Panc1 (cell line): Measurements from ENCODE around the gene TRH. TPM values are rescaled to one million over a fixed set of nuclear protein-coding genes. Genes with fewer than 3 reads are reported as not detected.

Experiments used
- ATAC-seq: fragments of 200-7000 bp; cut with Tn5 transposase; 2 replicates; pipeline ENCODE4 v1.9.1; 2020; ENCODE audit warnings: mild to moderate bottlenecking, moderate library complexity
- BruUV-seq: library from RNA; stranded (reverse); fragments of 400-500 nt; replicated peaks from 2 replicates; lab custom pipeline; 2021; lab: Mats Ljungman, UMichigan
- CTCF ChIA-PET: fragments of 300-600 bp; sonication (Branson Sonifier 250); formaldehyde crosslinking; loops from one replicate; lab custom pipeline; 2022; ENCODE audit warnings: antibody characterized with exemption; lab: Charles Lee
- POLR2A ChIA-PET: fragments of 300-600 bp; sonication (Branson Sonifier 250); formaldehyde crosslinking; loops from one replicate; lab custom pipeline; 2022; ENCODE audit warnings: antibody characterized with exemption; lab: Charles Lee
- DNase-seq: peaks from one replicate; pipeline ENCODE4 v3.0.0-alpha.2; 2010; ENCODE audit warnings: low read depth, low spot score
- H3K27ac ChIP-seq: 2 replicates; pipeline ENCODE4 v1.5.1; 2011; ENCODE audit warnings: mild to moderate bottlenecking, low read length, inconsistent platforms
- H3K27me3 ChIP-seq: fragments of 200-500 bp; sonication (Bioruptor generic); 2 replicates; pipeline ENCODE4 v1.6.0; 2014; ENCODE audit warnings: low read length, inconsistent platforms; ENCODE audit not compliant: control insufficient read depth, insufficient read depth
- H3K36me3 ChIP-seq: fragments of 200-500 bp; sonication (Bioruptor generic); 2 replicates; pipeline ENCODE4 v1.5.1; 2014; ENCODE audit warnings: inconsistent platforms, mild to moderate bottlenecking, low read length, moderate library complexity; ENCODE audit not compliant: control insufficient read depth, insufficient read depth
- H3K4me1 ChIP-seq: 2 replicates; pipeline ENCODE4 v1.5.1; 2011; ENCODE audit warnings: inconsistent platforms, mild to moderate bottlenecking, low read length, moderate library complexity; ENCODE audit not compliant: control insufficient read depth, insufficient read depth
- H3K4me3 ChIP-seq, 2 experiments: 2 replicates each; pipeline ENCODE4 v1.5.1; 2011 to 2012; ENCODE audit warnings: low read depth in 2 of 2, low read length in 2 of 2, mild to moderate bottlenecking in 2 of 2, inconsistent platforms in 1 of 2, moderate library complexity in 1 of 2
- H3K9me3 ChIP-seq: fragments of 200-500 bp; sonication (Bioruptor generic); 2 replicates; pipeline ENCODE4 v1.5.1; 2014; ENCODE audit warnings: low read depth, mild to moderate bottlenecking, inconsistent platforms, low read length, moderate library complexity; ENCODE audit not compliant: control insufficient read depth, insufficient read depth
- POLR2AphosphoS5 ChIP-seq: IDR thresholded peaks from 2 replicates; pipeline ENCODE4 v1.6.1; 2012; ENCODE audit warnings: mild to moderate bottlenecking, low read depth, low read length, moderate library complexity
- SIN3A ChIP-seq: IDR thresholded peaks from 2 replicates; pipeline ENCODE4 v1.6.1; 2012; ENCODE audit warnings: low read depth, mild to moderate bottlenecking, low read length, moderate library complexity, borderline replicate concordance; ENCODE audit not compliant: insufficient read depth
- TCF7L2 ChIP-seq: IDR thresholded peaks from 2 replicates; pipeline ENCODE4 v1.6.1; 2011; ENCODE audit warnings: mild to moderate bottlenecking, low read depth, low read length, inconsistent platforms
- in situ Hi-C: cut with HindIII; loops from 2 replicates; pipeline ENCODE4 v1.10.0; 2016; ENCODE audit warnings: low sequenced_read_pairs, low pct_unique_long_range_greater_than_20kb
- intact Hi-C: fragments of 100-400 bp; cut with micrococcal nuclease; formaldehyde crosslinking; loops from one replicate; pipeline ENCODE4 v1.10.0; 2022; ENCODE audit not compliant: unreplicated experiment
- total RNA-seq: library from RNA; stranded (reverse); gene quantifications from one replicate; pipeline ENCODE4 v1.2.1, GENCODE V29; 2021; ENCODE audit not compliant: unreplicated experiment
- TF ChIP-seq, protein P1 (sequence below): fragments of 450-650 bp; IDR thresholded peaks from 2 replicates; pipeline ENCODE4 v1.5.1; 2017; ENCODE audit warnings: mild to moderate bottlenecking
- TF ChIP-seq, protein P2 (sequence below), 2 experiments: IDR thresholded peaks; 2 replicates each; pipeline ENCODE4 v1.6.1; 2011 to 2012; ENCODE audit warnings: low read depth in 2 of 2, control low read depth in 1 of 2, low read length in 1 of 2, mild to moderate bottlenecking in 1 of 2, moderate library complexity in 1 of 2; ENCODE audit not compliant: insufficient read depth in 1 of 2

The TRH gene
- total RNA-seq, 1 experiment from 2014 or later: not detected

DNA sequence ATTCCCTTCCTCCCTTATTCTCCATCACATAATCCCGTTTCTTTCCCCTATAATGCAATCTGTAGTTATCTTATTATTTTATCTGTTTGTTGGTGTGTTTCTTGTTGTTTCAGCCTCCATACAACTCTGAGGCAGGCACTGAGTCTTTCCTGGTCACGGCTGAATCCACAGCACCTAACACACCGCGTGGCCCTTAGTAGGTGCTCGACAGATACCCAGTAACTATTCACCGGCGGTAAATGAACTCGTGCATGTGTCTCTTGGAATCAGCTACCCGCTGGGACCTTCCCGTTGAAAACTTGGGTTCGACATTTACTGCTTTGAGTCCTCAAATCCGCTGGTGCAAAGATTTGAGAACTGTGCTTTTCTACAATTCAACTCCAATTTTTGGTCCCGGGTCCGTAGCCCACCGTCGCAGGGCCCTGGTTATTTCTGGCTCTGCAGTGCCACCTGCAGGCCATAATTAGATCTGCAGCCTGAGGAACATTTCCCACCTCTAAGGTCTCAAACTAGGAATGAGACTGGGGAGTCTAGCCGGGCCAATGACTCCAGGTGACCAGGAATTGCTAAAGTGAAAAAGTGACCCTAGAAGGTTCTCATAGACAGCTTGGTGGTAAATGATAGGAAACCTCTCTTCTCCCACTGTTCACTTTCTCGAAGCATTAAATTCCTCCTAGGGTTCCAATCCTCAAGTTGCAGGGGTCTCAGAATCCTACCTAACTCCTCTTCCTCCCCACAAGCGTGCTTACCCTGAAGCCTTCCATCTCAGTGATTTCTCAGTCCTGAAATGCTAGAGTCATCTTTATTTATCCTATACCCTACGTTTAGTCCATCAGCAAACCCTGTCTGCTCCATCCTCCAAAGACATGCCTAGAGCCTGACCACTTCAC, 40.0 kb upstream of the TRH start:
- DNase-seq (peak; percentile 35), ATAC-seq (peak; percentile 75)
- no peaks in the 10 kb centered on the region for H3K9me3 ChIP-seq
- in situ Hi-C loops (no loop called here), intact Hi-C loops (loop anchor here (1.0 to 5.0 kb wide), 4 partner anchors 102 to 442 kb away; no protein-coding TSS in a partner anchor)
- peak overlapping the region; percentile 34 to 69 for H3K4me3 ChIP-seq
- H3K27ac ChIP-seq: no peak overlapping the region
- H3K36me3 ChIP-seq: no peaks in the 10 kb centered on the region
- CTCF ChIA-PET: interaction anchor here (0.7 to 1.0 kb wide), 2 partner anchors 109 to 338 kb away, joined by 3 read pairs; no protein-coding TSS in a partner anchor
- H3K4me1 ChIP-seq: no peaks in the 10 kb centered on the region
- no peaks in the 10 kb centered on the region for H3K27me3 ChIP-seq
- POLR2A ChIA-PET: no interaction called here
- TF ChIP-seq POLR2AphosphoS5 (no peak), SIN3A (no peak), TCF7L2 (no peak)
- TF ChIP-seq, protein P1, sequence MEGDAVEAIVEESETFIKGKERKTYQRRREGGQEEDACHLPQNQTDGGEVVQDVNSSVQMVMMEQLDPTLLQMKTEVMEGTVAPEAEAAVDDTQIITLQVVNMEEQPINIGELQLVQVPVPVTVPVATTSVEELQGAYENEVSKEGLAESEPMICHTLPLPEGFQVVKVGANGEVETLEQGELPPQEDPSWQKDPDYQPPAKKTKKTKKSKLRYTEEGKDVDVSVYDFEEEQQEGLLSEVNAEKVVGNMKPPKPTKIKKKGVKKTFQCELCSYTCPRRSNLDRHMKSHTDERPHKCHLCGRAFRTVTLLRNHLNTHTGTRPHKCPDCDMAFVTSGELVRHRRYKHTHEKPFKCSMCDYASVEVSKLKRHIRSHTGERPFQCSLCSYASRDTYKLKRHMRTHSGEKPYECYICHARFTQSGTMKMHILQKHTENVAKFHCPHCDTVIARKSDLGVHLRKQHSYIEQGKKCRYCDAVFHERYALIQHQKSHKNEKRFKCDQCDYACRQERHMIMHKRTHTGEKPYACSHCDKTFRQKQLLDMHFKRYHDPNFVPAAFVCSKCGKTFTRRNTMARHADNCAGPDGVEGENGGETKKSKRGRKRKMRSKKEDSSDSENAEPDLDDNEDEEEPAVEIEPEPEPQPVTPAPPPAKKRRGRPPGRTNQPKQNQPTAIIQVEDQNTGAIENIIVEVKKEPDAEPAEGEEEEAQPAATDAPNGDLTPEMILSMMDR: peak; percentile 97
- TF ChIP-seq, protein P2, sequence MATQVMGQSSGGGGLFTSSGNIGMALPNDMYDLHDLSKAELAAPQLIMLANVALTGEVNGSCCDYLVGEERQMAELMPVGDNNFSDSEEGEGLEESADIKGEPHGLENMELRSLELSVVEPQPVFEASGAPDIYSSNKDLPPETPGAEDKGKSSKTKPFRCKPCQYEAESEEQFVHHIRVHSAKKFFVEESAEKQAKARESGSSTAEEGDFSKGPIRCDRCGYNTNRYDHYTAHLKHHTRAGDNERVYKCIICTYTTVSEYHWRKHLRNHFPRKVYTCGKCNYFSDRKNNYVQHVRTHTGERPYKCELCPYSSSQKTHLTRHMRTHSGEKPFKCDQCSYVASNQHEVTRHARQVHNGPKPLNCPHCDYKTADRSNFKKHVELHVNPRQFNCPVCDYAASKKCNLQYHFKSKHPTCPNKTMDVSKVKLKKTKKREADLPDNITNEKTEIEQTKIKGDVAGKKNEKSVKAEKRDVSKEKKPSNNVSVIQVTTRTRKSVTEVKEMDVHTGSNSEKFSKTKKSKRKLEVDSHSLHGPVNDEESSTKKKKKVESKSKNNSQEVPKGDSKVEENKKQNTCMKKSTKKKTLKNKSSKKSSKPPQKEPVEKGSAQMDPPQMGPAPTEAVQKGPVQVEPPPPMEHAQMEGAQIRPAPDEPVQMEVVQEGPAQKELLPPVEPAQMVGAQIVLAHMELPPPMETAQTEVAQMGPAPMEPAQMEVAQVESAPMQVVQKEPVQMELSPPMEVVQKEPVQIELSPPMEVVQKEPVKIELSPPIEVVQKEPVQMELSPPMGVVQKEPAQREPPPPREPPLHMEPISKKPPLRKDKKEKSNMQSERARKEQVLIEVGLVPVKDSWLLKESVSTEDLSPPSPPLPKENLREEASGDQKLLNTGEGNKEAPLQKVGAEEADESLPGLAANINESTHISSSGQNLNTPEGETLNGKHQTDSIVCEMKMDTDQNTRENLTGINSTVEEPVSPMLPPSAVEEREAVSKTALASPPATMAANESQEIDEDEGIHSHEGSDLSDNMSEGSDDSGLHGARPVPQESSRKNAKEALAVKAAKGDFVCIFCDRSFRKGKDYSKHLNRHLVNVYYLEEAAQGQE (IDR thresholded peaks at IDR 0.05; ENCODE audit: insufficient read depth in 1 of 2, low read depth in 2 of 2, low read length in 1 of 2): no peak
- no TSS peak for BruUV-seq

DNA sequence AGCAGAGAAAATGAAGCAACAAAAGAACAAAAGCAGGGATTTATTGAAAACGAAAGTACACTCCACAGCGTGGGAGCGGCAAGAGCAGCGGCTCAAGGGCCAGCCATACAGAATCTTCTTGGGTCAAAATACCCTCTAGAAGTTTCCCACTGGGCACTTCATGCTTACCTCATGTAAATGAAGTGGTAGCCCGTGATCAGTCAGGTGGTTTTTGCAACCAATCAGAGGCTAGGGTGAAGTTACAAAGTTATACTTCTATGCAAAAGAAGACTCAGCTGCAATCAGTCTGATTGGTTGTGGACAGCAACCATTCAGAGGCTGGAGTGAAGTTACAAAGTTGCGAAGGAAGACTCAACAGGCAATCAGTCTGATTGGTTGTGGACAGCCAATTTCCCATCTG, 37.8 kb upstream of the TRH start:
- no peak for DNase-seq
- no peaks in the 10 kb centered on the region for H3K4me1 ChIP-seq
- H3K27me3 ChIP-seq: no peaks in the 10 kb centered on the region
- H3K27ac ChIP-seq: peak overlapping the region; percentile 75
- POLR2A ChIA-PET: no interaction called here
- TF ChIP-seq TCF7L2: no peak
- TF ChIP-seq SIN3A: no peak
- TF ChIP-seq, protein P1: no peak
- TF ChIP-seq, protein P2 (IDR thresholded peaks at IDR 0.05; ENCODE audit: insufficient read depth in 1 of 2, low read depth in 2 of 2, low read length in 1 of 2): no peak
- TF ChIP-seq POLR2AphosphoS5: no peak
- no peaks in the 10 kb centered on the region for H3K36me3 ChIP-seq
- in situ Hi-C loops: no loop called here
- no TSS peak for BruUV-seq
- H3K4me3 ChIP-seq: peak overlapping the region; percentile 42 to 67
- CTCF ChIA-PET: no interaction called here
- no peaks in the 10 kb centered on the region for H3K9me3 ChIP-seq
- intact Hi-C loops: no loop called here
- ATAC-seq: peak; percentile 78
